NCI-H128 (cell line): Measurements from ENCODE around the gene HHAT.

Source experiments
- DNase-seq: peaks from one replicate; lab custom pipeline; 2025; ENCODE audit not compliant: unreplicated experiment; lab: John Stamatoyannopoulos, UW

HHAT gene

GRCh38 chr1:210532223-210532598, 203.5 kb downstream of the HHAT start:
- DNase-seq, result no peak

- no peak for DNase-seq
Observed at GRCh38 chr1:210535761-210536160, 207.1 kb downstream of the HHAT start.

- no peak for DNase-seq
Observed at GRCh38 chr1:210536254-210536961, 207.7 kb downstream of the HHAT start.

- DNase-seq, result no peak
Observed at GRCh38 chr1:210540288-210540687, 211.6 kb downstream of the HHAT start.

GRCh38 chr1:210541680-210542358, 213.1 kb downstream of the HHAT start:
- no peak for DNase-seq

GRCh38 chr1:210551899-210552298, 223.2 kb downstream of the HHAT start:
- no peak for DNase-seq

- DNase-seq, result no peak
Observed at GRCh38 chr1:210553711-210554110, 225.0 kb downstream of the HHAT start.

- DNase-seq, result no peak
Observed at GRCh38 chr1:210554382-210554781, 225.7 kb downstream of the HHAT start.

GRCh38 chr1:210556475-210556874, 227.8 kb downstream of the HHAT start:
- no peak for DNase-seq

GRCh38 chr1:210557426-210558077, 228.8 kb downstream of the HHAT start:
- DNase-seq, result no peak

GRCh38 chr1:210558302-210558701, 229.6 kb downstream of the HHAT start:
- DNase-seq, result no peak

- no peak for DNase-seq
Observed at GRCh38 chr1:210565306-210565705, 236.6 kb downstream of the HHAT start.

- no peak for DNase-seq
Observed at GRCh38 chr1:210568631-210569030, 239.9 kb downstream of the HHAT start.

GRCh38 chr1:210570116-210570515, 241.4 kb downstream of the HHAT start:
- DNase-seq, result no peak

GRCh38 chr1:210571356-210572284, 242.9 kb downstream of the HHAT start:
- no peak for DNase-seq

GRCh38 chr1:210573141-210573540, 244.4 kb downstream of the HHAT start:
- DNase-seq, result no peak

- no peak for DNase-seq
Observed at GRCh38 chr1:210582205-210582970, 253.7 kb downstream of the HHAT start.

GRCh38 chr1:210584439-210585113, 255.9 kb downstream of the HHAT start:
- peak; percentile 95 for DNase-seq

- no peak for DNase-seq
Observed at GRCh38 chr1:210586771-210587170, 258.1 kb downstream of the HHAT start.

GRCh38 chr1:210587566-210587965, 258.9 kb downstream of the HHAT start:
- DNase-seq, result no peak
